Mucosa of stomach (tissue), 1 donor: Measurements from ENCODE around the gene KRT33B.
"Not testable (repeated sequence)": the region's sequence is repeated elsewhere in the genome, so short reads cannot be mapped to it uniquely, and the experiment has no call there.

Experiments
- H3K27me3 ChIP-seq: one replicate; pipeline ENCODE4 v1.7.0; 2013; ENCODE audit warnings: mild to moderate bottlenecking, low read length; ENCODE audit not compliant: control insufficient read depth, insufficient read depth
- H3K36me3 ChIP-seq: one replicate; pipeline ENCODE4 v1.7.0; 2013; ENCODE audit warnings: low read length; ENCODE audit not compliant: control insufficient read depth, insufficient read depth
- H3K4me1 ChIP-seq: one replicate; pipeline ENCODE4 v1.7.0; 2013; ENCODE audit warnings: mild to moderate bottlenecking, low read length; ENCODE audit not compliant: control insufficient read depth, insufficient read depth
- H3K4me3 ChIP-seq: one replicate; pipeline ENCODE4 v1.7.0; 2013; ENCODE audit warnings: low read length
- H3K9ac ChIP-seq: one replicate; pipeline ENCODE4 v1.7.0; 2013; ENCODE audit warnings: mild to moderate bottlenecking, low read length, moderate library complexity
- H3K9me3 ChIP-seq: one replicate; pipeline ENCODE4 v1.7.0; 2013; ENCODE audit warnings: mild to moderate bottlenecking, low read length, moderate library complexity; ENCODE audit not compliant: control insufficient read depth
- donor health status: Pancreatic carcinoma.

KRT33B gene

DNA sequence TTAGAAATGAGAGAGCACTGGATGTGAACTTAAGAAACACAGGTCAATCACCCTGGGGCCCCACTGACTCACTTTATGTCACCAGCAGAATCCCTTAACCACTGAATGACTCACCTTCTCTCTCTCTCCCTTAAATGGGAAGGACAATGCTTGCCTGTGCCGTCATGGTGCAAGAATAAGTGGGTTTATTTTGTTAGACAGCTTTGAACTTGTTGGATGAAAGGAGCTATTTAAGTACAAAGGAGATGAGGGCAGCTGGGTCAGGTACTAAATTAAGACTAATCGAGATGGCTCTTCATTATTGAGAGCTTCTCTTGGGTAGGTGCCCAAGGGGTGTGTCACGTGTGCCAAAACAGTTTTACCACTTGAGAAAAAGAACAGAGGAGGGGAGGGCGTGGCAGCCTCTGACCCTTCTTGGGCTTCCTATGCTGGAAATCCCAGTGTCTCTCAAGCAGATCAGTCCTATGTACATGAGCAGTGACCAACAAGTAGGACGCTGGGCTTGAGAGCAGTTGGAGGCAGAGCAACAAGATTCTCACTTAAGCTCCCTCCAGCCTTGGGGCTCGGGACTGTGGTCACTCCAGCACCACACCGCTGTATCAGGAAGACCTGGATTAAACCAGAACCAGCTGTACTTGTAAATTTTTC is 34.5 kb upstream of the KRT33B start:
- no peak overlapping the region for H3K9ac ChIP-seq
- no peaks in the 10 kb centered on the region for H3K9me3 ChIP-seq
- H3K27me3 ChIP-seq = peaks cover 4% of the 10 kb centered on the region
- H3K36me3 ChIP-seq = no peaks in the 10 kb centered on the region
- no peak overlapping the region for H3K4me3 ChIP-seq
- H3K4me1 ChIP-seq = no peaks in the 10 kb centered on the region

DNA sequence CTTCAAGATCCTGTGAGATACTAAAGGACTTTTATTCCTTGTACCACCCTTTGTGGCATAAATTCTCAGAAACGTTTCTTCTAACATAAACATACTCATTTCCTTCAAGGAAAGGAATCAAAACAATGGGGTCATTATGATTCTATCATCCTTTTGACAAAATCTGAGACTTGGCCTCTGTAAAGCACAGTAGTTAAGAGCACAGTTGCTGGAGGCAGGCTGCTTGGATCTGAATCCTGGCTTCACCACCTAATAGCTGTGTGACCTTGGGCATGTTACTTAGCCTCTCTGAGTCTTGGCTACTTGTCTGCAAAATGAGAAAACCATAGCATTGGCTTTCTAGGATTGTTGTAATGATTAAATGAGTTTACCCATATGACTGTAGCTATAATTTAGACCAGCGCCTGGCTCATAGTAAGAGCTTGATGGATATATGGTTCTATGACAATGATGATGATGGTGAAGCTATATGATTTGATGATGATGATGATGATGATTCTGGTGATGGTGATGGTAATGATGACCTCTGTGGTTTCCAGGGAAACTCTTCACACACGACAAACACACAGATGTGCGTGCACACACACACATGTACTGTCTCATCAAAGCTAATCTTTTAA is 33.9 kb upstream of the KRT33B start:
- Histone ChIP-seq H3K4me1 (no peaks in the 10 kb centered on the region), H3K9me3 (no peaks in the 10 kb centered on the region), H3K36me3 (no peaks in the 10 kb centered on the region), H3K4me3 (no peak overlapping the region), H3K27me3 (peaks cover 4% of the 10 kb centered on the region), H3K9ac (no peak overlapping the region)

DNA sequence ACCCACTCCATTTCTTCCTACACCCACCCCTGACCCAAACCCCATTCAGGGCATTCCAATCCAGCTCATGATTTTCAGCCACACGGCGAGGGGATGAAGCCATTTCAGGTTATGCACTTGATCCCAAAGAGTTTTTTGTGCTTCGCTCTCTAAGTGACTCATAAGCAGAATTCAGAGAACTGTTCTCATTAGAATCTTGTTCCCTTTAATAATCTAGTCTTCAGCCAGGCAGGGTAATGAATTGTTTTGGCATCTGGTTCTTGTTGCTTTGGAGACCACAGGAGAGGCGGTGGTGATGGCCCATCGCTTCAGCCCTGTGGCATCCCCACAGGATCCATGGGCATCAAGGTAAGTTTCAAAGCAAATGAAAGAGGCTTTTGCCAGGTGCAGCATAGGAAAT is 32.5 kb upstream of the KRT33B start:
- H3K9ac ChIP-seq = no peak overlapping the region
- no peaks in the 10 kb centered on the region for H3K36me3 ChIP-seq
- no peaks in the 10 kb centered on the region for H3K4me1 ChIP-seq
- H3K27me3 ChIP-seq = peaks cover 4% of the 10 kb centered on the region
- H3K9me3 ChIP-seq = no peaks in the 10 kb centered on the region
- H3K4me3 ChIP-seq = no peak overlapping the region

DNA sequence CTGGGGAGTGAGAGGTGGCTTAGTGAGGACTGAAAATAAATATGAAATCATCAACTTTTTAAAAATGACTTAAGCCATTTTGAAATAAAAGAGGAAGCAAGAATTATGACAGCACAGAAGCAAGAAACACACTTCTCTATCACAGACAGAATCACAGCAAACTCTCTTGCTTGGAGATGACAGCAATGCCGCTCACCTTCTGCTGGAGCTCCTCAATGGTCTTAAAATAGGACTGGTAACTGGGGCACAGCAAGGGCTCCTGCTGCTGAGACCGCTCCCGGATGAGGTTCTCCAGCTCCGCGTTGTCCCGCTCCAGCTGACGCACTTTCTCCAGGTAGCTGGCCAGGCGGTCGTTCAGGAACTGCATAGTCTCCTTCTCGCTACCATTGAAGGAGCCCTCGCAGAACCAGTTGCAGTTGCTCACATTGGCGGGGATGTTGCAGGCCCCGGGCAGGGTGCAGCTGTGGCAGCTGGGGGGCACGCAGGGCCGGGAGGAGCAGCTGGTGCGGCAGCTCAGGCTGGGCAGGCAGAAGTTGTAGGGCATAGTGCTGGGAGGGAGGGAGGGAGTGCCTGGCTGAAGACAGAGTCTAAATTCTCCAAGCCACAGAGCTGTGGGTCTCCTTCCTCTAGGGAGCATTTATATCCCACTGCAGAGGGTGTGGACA is 27.5 kb upstream of the KRT33B start, which contains the start of gene KRT31:
TSS of gene KRT31 (minus strand) at position 613 of the 665 bp plus-strand sequence. CDS start at position 544, 69 bp downstream.
- Histone ChIP-seq H3K9ac (no peak within 1 kb of the TSS), H3K9me3 (no peaks in the 10 kb centered on the region), H3K4me1 (no peaks in the 10 kb centered on the region), H3K4me3 (no peak within 1 kb of the TSS), H3K27me3 (no peaks in the 10 kb centered on the region), H3K36me3 (no peaks in the 10 kb centered on the region)

- Histone ChIP-seq H3K4me3 (no peak overlapping the region), H3K27me3 (no peaks in the 10 kb centered on the region), H3K9ac (no peak overlapping the region), H3K4me1 (no peaks in the 10 kb centered on the region), H3K36me3 (no peaks in the 10 kb centered on the region), H3K9me3 (no peaks in the 10 kb centered on the region)
These were observed 26.7 kb upstream of the KRT33B start for GRCh38 chr17:41396340-41396739.

DNA sequence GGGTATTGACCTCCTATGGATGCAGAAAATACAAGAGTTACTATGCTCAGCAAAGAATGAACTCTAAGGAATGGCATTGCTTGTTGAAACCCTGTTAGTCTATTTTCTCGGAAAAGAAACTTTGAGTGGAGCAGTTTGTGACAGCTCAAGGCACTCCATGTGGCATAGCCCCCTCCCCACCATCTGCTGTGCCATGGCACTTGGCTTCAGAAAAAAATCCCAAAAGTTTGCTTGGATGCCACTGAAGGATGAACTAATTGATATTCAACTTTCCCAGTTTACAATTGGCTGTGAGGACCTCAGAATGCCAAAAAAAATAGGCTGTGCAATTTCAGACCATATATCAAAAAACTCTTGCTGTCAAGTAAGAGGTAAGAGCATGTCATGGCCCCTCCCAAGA is 26.0 kb upstream of the KRT33B start:
- H3K9ac ChIP-seq = no peak overlapping the region
- no peaks in the 10 kb centered on the region for H3K27me3 ChIP-seq
- H3K4me3 ChIP-seq = no peak overlapping the region
- no peaks in the 10 kb centered on the region for H3K36me3 ChIP-seq
- no peaks in the 10 kb centered on the region for H3K9me3 ChIP-seq
- H3K4me1 ChIP-seq = no peaks in the 10 kb centered on the region

DNA sequence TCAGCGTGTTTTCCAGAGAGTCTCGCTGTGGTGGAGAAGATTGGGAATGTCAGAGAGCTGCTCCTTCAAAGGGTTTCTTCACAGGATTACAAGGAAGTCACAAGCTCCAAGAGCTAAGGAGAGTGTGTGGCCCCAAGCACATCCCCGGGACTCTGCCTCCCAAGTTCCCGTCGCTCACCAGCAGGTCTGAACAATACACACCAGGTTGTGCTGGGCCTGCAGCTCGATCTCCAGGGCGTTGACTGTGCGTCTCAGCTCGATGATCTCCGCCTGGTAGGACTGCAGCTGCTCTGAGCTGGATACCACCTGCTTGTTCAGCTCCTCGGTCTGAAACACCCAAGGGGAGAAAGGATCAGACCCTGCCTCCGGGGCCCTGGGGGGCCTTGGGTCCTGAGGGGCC is 25.4 kb upstream of the KRT33B start:
- not testable (repeated sequence) for H3K9ac ChIP-seq, H3K4me3 ChIP-seq, H3K4me1 ChIP-seq, H3K27me3 ChIP-seq, H3K36me3 ChIP-seq, H3K9me3 ChIP-seq

- Histone ChIP-seq H3K9ac (no peak overlapping the region), H3K36me3 (no peaks in the 10 kb centered on the region), H3K9me3 (no peaks in the 10 kb centered on the region), H3K4me1 (no peaks in the 10 kb centered on the region), H3K4me3 (no peak overlapping the region), H3K27me3 (no peaks in the 10 kb centered on the region)
These were observed 24.8 kb upstream of the KRT33B start for GRCh38 chr17:41394254-41394996.

- no peak overlapping the region for H3K9ac ChIP-seq
- H3K4me3 ChIP-seq = no peak overlapping the region
- no peaks in the 10 kb centered on the region for H3K4me1 ChIP-seq
- H3K27me3 ChIP-seq = no peaks in the 10 kb centered on the region
- H3K9me3 ChIP-seq = no peaks in the 10 kb centered on the region
- H3K36me3 ChIP-seq = no peaks in the 10 kb centered on the region
These were observed 24.2 kb upstream of the KRT33B start for GRCh38 chr17:41393826-41394225.

GRCh38 chr17:41393294-41393693 is 23.7 kb upstream of the KRT33B start:
- H3K9me3 ChIP-seq = no peaks in the 10 kb centered on the region
- no peak overlapping the region for H3K9ac ChIP-seq
- H3K4me3 ChIP-seq = no peak overlapping the region
- H3K27me3 ChIP-seq = no peaks in the 10 kb centered on the region
- no peaks in the 10 kb centered on the region for H3K4me1 ChIP-seq
- no peaks in the 10 kb centered on the region for H3K36me3 ChIP-seq

GRCh38 chr17:41392278-41392677 is 22.7 kb upstream of the KRT33B start:
- Histone ChIP-seq H3K9ac (no peak overlapping the region), H3K4me1 (no peaks in the 10 kb centered on the region), H3K27me3 (no peaks in the 10 kb centered on the region), H3K36me3 (no peaks in the 10 kb centered on the region), H3K9me3 (no peaks in the 10 kb centered on the region), H3K4me3 (no peak overlapping the region)

DNA sequence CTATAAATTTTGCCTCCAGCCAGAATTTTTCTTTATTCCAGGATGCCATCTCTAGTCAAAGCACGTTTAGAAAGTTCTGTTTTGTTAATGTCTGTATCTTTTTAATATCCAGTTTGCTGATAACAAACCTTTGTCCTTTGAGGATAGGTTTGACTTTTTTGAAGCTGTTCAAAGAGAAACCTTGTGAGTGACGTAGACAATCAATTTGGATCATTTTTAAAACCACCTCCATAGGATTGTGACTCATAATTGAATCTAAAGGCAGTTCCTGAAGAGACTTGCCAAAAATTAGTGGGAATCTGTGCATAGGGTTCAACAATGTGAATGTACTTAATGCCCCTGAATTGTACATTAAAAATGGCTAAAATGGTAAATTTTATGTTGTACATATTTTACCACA is 21.9 kb upstream of the KRT33B start:
- no peaks in the 10 kb centered on the region for H3K9me3 ChIP-seq
- no peak overlapping the region for H3K9ac ChIP-seq
- H3K27me3 ChIP-seq = no peaks in the 10 kb centered on the region
- H3K4me3 ChIP-seq = no peak overlapping the region
- H3K36me3 ChIP-seq = no peaks in the 10 kb centered on the region
- no peaks in the 10 kb centered on the region for H3K4me1 ChIP-seq
